HTR-8/SVneo (cell line): ENCODE measurements around the gene DUOXA1.

Experiments
- DNase-seq: peaks from one replicate; pipeline ENCODE4 v3.0.0; 2011; ENCODE audit warnings: low spot score, mixed read lengths; ENCODE audit not compliant: insufficient read length
- FAIRE-seq: peaks from 2 replicates; lab custom pipeline; 2011; peaks lifted over from hg19 to GRCh38; lab: Jason Lieb, UNC

DUOXA1 gene

DNA sequence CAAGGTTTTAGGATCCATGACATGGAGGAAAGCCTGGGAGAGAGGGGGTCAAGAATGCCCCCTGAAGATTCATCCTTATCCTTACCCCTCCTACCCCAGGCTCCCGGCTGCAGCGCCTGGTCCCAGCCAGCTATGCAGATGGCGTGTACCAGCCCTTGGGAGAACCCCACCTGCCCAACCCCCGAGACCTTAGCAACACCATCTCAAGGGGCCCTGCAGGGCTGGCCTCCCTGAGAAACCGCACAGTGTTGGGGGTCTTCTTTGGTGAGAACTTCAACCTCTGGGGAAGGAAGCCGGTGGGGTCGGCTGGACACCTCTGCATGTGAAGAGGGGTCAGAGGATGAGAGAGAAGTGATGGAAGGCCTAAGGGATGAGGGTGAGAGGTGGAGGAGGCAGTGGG is 4.4 kb upstream of the DUOXA1 start:
- no peak for FAIRE-seq
- no peak for DNase-seq

DNA sequence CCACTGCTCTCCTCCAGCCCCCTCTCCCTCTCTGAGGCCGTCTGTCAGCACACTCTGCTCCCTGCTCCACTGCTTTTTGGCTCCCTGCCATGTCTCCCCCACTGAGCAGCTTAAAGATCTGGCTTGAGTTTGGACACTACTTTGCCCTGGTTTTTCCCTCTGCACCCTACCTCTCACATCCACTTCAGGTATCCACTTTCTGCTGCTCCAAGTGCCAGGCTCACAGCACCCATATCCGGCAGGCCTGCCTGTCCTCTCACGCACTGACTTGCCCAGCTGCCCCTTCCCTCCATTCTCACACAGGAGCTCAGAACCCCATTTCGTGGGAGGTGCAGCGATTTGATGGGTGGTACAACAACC is 3.9 kb upstream of the DUOXA1 start:
- no peak for DNase-seq
- no peak for FAIRE-seq

DNA sequence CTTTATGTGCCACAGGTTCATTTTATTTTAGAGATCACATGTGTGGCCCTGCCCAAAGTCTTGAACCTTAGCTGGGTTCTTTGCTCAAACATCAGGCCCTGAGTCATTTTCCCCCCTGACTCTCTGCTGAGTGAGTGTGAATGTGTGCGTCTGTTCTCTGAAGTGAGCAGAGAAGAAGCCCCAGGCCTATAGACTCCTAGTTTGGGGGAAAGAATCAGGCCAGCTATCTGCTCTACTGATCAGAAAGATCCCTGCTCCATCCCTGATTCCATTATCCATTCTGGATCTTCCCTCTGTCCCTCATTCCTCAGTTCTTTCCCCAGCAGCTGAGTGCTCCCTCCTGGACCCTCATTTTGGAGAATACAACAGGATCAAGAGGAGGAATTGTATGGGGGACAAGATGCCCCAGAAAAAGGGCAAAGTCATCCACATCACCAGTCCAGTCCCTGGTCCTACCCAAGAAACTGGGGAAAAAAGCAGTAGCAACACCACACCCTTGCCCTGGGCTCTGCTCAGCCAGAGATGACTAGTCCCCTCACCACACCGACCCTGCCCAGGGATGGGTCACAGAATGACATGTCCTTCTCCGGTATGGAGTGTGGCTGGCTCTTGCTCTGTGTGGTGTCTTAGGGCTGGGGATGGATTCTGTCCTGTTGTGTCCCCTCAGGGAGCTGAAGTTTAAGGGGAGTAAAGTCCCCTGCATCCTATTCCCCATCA is 3.3 kb upstream of the DUOXA1 start:
- FAIRE-seq (no peak), DNase-seq (no peak)

DNA sequence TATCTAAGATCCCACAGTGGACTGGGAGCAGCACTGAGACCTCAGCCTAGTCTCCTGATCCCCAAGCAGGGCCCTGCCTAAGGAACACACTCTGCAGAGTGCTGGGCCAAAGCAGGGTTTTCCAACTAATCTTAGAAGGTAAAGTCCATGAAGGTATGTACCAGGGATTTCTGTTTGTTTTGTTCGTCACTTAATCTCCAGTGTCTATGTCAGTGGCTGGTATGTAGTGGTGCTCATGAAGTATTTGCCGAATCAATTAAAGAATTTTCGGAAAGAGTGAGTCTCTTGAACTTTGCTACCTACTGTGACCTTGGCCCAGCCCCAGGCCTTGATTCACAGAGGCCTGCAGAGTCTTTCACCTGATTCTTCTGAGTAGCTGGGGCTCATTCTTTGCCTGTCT is 1.8 kb upstream of the DUOXA1 start:
- FAIRE-seq (no peak), DNase-seq (no peak)

DNA sequence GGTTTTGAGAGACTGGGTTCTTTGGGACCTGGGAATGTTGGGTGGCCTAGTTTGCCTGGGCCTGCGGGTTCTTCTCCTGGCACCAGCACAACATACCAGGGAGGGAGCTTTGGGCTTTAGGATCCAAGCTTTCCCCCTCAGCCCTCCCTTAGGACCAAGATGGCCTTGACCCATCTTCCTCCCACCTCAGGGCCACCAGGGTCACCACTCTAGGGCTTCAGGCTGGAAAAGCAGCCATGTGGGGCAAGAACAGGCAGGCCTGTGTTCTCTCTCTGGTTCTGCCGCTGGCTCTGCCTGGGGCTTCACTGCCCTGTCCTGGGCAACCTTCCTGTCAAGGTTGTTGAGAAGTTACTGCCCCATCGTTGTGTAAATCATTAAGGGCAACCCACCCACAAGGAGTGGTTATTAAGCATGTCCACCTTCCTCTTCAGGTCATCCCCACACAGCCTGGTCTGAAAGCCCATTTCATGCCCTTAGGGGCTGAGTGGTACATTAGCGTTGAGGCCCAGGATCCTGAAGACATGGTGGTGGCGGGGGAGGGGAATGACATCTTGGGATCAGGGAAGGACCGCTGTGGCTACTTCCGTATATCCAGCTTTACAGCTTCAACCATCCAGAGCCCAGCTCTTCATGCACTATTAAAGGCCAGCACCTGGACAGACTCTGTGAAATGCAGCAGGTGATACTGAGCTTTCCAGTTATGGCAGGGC is 767 bp upstream of the DUOXA1 start:
- no peak for FAIRE-seq
- no peak for DNase-seq

DNA sequence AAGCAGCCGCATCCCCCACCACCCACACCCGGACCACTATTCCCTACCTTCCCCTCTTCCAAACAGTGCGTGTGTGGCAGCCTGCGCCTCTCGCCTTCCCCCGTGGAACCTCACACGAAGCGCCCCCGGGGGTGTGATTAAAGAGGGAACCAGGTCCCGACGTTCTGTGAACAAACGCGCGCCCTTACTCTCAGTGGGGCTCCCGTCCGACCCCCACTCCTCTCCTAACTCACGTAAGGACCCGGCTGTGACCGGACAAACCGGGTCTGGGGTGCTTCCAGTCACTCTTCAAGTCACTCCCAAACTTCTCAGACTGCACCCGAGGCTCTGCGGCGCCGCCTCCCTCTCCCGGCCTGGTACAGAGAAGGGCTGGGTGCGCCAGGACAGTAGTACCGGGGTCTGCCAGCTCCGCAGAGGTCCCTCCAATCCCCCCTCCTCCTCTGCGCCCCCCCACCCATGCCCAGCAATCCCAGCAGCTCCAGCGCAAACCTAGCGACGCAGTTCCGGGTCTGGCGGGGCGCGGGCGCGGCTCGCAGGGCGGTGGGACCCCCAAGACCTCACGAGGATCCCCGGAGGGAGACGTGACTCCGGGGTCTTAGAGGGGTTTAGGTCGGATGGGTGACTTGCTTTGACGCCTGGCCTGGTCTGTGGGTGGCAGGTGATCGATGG is 574 bp downstream of the DUOXA1 start:
- FAIRE-seq = no peak
- DNase-seq = no peak

DNA sequence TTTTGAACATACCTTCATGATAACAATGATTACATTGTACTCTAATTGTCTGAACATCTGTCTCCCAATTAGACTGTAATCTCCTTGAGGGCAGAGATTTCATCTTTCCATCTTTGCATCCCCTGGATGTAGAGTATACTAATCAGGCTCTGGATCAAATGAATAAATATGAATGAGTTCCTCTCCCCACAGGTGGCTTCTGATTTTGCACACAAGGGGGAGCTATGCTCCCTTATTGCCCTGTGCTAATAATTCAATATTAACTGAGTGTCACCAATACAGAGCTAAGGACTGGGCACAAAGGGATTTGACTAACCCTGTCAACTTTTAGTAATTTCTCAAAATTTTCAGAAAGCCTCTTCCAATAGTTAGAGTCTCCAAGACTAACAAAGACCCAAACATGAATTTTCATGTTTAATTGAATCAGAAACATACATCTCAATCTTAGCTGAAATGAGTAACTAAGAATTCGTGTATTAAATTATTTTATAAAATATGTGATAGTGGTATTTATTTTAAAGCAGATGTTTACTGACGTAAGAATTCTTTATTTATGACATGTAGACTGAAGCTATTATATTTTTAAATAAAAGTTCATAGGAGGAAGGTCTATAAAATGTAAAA is 3.0 kb downstream of the DUOXA1 start:
- no peak for DNase-seq
- FAIRE-seq = peak; percentile 9

DNA sequence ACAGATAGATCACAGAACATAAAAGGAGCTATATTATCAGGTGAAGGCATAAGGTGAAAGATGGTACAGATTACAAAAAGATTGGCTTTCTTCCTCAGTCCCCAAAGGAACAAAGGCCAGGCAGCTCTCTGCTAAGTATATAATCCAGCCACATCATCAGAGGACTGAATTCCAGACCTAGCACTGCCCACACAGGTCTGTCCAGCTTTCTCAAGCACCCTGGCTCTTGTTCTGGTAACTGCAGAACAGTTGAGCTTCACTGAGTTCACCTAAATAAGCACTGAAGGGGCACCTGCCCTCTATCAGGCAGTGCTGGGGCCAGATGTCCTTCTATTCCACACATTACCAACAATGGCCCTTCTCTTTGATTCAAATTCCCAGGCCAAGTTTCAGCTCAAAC is 6.3 kb downstream of the DUOXA1 start:
- no peak for DNase-seq
- FAIRE-seq = no peak

DNA sequence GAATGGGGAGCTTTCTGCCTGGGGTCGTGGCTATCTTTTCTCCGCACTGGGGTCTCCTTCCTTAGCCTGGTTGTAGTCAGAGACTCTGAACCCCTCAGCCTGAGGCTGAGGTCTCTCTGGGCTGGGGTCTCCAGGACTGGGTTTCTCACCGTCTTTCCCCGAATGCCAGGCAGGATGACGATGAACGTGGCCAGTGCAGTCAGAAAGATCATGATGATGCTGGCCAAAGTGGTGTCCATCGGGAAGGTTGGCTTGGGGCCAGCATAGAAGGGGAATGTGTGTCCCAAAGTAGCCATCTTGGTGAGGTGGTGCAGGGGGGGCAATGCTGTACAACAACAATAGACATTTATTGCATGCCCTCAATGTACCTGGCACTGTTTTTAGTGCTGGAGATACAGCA is 7.0 kb downstream of the DUOXA1 start:
- FAIRE-seq (no peak), DNase-seq (no peak)

DNA sequence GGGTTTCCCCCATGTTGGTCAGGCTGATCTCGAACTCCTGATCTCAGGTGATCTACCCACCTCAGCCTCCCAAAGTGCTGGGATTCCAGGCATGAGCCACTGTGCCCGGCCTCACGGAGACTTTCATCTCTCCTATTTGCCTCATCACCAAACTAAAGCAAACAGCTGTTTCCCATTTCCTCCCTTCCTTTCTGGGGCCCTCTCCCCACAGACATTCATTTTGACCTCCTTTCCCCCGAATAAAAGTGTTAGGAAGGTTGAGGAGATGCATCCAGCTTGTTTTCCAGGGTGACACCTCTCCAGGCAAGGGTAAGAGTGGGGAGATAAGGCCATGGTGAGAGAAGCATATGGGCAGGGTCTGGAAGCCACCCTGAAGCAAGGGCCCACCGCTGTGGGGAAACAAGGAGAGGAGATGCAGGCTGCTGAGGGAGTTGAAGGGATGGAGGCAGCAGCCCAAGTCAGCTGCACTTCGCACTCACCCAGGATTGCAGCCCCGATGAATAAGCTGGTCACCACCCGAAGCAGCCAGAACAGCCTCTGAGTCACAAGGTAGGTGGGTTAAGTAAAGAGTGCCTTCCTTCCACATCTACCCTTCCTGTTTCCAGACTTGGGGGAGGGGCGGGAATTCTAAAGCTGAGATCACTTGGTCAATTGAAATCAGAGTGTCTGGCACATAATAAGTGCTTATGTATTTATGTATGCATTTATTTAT is 7.8 kb downstream of the DUOXA1 start:
- DNase-seq = peak; percentile 50
- no peak for FAIRE-seq

DNA sequence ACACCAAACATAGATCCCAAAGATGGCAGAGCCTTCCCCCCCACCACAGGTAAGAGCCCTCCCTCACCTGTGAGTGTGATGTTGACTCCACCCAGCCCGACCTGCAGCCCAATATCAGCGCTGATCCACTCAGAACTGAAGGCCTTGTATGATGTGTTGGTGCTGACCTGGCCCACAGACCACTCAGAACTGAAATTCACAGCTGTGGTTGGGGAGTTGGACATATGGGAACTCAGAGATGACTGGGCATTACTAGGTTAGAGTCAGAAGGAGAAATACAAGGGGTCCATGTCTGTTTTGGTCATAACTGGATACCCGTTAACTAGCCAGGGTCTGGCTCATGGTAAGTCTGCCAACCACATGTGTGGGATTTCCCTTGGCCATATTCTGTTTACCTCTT is 8.7 kb downstream of the DUOXA1 start:
- DNase-seq = no peak
- no peak for FAIRE-seq

DNA sequence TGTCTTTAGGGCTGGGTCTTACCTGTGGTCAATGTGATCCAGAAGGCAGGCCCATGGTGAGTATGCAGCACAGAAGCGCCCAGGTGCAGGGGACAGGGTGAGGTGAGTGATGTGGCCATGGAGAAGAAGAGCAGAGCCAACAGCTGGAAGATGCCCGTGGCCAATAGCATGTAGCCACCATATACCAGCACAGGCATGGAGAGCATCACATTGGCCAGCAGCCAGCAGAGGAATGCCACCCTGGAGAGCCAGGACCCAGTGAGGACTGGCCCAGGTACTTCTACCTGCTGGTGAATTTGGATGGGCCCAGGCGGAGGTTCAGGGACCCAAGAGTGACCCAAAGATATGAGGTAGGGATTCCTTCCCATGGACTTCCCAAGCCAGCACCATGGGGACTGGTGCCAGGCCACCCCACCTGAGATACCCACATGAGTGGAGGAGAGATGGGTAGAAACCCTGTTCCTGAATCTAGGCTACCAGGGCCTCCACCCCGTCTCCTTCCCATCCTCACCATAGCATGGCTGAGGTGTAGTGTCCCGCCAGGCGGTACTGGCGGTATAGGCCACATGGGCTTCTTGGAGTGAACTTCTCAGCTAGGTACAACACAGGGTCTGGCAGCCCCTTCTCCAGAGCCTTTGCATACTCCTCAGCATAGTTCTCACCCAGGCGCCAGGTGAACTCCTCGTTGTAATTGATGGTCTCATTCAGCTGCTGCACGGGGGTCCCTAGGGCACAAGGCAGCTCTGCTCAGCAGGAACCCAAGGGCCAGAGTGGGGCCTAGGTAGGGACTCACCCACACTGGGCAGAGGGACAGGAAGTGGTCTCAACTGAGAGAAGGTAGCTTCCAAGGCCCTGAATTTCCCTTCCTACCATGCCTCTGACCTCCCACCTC is 9.4 kb downstream of the DUOXA1 start:
- FAIRE-seq = no peak
- DNase-seq = no peak

DNA sequence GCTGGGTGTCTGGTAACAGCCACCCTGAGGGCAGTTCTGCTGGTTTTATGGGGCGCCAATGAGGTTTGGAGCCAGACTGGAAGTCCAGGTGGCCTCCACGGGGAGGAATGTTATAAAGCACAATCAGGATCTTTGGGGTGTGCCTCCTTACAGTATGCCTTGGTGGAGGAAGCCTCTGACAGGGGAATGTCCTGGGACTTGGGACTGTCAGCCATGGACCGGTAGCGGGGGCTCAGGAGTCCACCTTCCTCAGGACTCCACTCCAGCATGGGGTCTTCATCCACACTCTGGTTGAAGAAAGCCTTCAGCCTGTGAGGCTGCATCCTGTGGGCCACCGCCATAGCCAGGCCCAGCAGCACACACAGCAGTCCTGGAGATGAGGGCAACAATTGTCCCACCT is 10.7 kb downstream of the DUOXA1 start:
- FAIRE-seq (no peak), DNase-seq (no peak)

DNA sequence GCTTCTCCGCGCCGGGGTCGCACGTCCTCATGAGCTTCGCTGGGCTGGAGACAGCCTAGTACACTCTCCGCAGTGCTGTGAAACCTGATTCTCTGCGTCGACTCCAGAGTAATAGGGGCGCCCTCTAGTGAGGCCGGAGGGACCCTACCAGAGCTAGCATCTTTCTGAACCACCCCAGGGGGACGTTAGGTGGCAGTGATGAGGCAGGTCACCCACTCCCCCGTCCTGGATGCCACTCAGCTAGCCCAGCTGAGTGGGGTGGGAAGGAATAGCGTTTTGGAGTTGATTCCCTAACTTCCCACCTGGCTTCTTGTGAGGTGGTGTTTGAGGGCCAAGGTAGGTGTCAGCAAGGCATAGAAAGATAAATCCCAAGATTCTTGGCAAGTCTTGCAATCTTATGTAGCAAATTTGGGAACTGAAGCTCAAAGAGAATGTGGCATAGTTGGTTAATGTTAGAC is 11.5 kb downstream of the DUOXA1 start:
- DNase-seq = peak; percentile 90
- peak; percentile 59 for FAIRE-seq

DNA sequence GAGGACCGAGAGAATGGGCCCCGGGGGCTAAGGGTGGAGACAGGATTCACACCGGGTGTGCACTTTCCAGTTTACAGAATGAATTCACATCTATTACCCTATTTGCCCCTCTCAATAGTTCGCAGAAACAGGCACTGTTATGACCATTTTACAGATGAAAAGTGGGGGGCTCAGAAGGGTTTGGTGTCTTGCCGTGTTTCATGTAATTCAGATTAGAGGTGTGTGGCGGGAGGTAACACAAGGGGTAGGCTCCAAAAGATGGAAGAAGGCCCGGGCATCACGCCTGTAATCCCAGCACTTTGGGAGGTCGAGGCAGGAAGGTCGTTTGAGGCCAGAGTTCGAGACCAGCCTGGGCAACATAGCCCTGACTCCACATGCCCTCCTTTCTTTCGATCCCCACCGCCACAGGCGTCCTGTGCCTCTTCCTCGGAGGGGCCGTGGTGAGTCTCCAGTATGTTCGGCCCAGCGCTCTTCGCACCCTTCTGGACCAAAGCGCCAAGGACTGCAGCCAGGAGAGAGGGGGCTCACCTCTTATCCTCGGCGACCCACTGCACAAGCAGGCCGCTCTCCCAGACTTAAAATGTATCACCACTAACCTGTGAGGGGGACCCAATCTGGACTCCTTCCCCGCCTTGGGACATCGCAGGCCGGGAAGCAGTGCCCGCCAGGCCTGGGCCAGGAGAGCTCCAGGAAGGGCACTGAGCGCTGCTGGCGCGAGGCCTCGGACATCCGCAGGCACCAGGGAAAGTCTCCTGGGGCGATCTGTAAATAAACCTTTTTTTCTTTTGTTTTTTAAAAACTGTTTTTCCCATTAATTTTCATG is 12.2 kb downstream of the DUOXA1 start:
- FAIRE-seq (no peak), DNase-seq (no peak)

DNA sequence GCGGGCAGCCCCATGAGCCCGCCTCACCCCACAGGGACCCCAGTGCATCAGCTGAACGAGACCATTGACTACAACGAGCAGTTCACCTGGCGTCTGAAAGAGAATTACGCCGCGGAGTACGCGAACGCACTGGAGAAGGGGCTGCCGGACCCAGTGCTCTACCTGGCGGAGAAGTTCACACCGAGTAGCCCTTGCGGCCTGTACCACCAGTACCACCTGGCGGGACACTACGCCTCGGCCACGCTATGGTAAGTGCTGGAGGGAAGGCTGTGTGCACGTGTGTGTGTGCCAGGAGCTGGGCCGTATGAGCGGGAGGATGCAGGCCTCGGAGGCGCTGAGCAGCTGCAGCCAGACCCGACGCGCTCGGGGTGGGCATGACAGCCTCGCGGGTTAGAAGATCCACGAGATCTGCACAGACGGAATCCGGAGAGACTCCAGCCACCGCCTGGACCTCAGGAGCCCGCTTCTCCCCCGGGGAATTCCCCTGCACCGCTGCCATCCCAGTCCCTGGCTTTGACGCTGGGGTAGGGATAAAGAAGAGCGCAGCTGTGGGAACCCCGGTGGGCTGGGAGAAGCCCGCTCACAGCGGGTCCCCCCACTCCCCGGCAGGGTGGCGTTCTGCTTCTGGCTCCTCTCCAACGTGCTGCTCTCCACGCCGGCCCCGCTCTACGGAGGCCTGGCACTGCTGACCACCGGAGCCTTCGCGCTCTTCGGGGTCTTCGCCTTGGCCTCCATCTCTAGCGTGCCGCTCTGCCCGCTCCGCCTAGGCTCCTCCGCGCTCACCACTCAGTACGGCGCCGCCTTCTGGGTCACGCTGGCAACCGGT is 13.0 kb downstream of the DUOXA1 start:
- no peak for DNase-seq
- FAIRE-seq = no peak

DNA sequence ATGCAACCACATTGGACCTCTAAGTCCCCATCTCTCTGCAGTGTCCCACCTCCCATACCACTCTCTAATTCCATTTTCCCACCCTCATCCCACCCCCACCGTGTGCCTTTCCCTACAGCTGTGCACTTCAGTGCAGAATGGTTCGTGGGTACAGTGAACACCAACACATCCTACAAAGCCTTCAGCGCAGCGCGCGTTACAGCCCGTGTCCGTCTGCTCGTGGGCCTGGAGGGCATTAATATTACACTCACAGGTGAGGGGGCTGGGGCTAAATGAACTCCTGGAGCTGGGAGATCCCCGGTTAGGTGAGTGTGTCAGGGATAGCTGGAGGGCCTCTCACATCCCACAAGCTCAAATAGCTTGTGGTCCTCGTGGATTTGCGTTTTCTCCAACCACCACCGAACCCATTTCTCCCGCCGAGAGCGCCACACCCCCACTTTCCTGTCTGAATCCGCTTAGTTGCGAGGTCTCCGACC is 13.6 kb downstream of the DUOXA1 start:
- DNase-seq (no peak), FAIRE-seq (no peak)
